H1 (cell line): ENCODE data around the gene ZNF587B. TPM values are rescaled to one million over a fixed set of nuclear protein-coding genes. Genes with fewer than 3 reads are reported as not detected.

Experiments used
- CTCF ChIA-PET: fragments of 300-600 bp; sonication (Branson Sonifier 250); formaldehyde crosslinking; loops from one replicate; lab custom pipeline; 2021; ENCODE audit not compliant: partially characterized antibody; lab: Charles Lee
- POLR2A ChIA-PET: fragments of 300-600 bp; sonication (Branson Sonifier 250); formaldehyde crosslinking; loops from one replicate; lab custom pipeline; 2021; ENCODE audit warnings: inconsistent platforms; ENCODE audit not compliant: partially characterized antibody; lab: Charles Lee
- DNase-seq, 2 experiments: peaks; one replicate each; pipeline versions ENCODE4 v3.0.0 to v3.0.0-alpha.2; 2010 to 2022; ENCODE audit warnings: low spot score in 2 of 2, low read depth in 1 of 2, mixed read lengths in 1 of 2
- FAIRE-seq: peaks from 2 replicates; lab custom pipeline; 2011; peaks lifted over from hg19 to GRCh38; lab: Jason Lieb, UNC
- H2AFZ ChIP-seq: 2 replicates; pipeline ENCODE4 v1.8.1; 2012; ENCODE audit warnings: low read length, inconsistent platforms
- H2AK5ac ChIP-seq: 2 replicates; pipeline ENCODE4 v1.6.1; 2013; ENCODE audit warnings: low read depth, low read length
- H2BK120ac ChIP-seq: replicated peaks from 2 replicates; pipeline ENCODE3; 2013; ENCODE audit warnings: low read depth, low read length, inconsistent platforms
- H2BK12ac ChIP-seq: 2 replicates; pipeline ENCODE4 v1.6.1; 2013; ENCODE audit warnings: low read depth, low read length
- H2BK15ac ChIP-seq: 2 replicates; pipeline ENCODE4 v1.6.1; 2013; ENCODE audit warnings: low read length
- H2BK20ac ChIP-seq: 2 replicates; pipeline ENCODE4 v1.6.1; 2013; ENCODE audit warnings: low read length
- H2BK5ac ChIP-seq: 2 replicates; pipeline ENCODE4 v1.6.1; 2013; ENCODE audit warnings: low read depth, low read length
- H3K14ac ChIP-seq: 2 replicates; pipeline ENCODE4 v1.6.1; 2013; ENCODE audit warnings: inconsistent platforms; ENCODE audit not compliant: insufficient read length
- H3K18ac ChIP-seq: 2 replicates; pipeline ENCODE4 v1.6.1; 2013; ENCODE audit warnings: low read length; ENCODE audit errors: extremely low read depth
- H3K23ac ChIP-seq: 2 replicates; pipeline ENCODE4 v1.6.1; 2013; ENCODE audit warnings: inconsistent platforms; ENCODE audit not compliant: insufficient read length
- H3K23me2 ChIP-seq: 2 replicates; pipeline ENCODE4 v1.6.1; 2013; ENCODE audit warnings: low read depth, low read length
- H3K27ac ChIP-seq: 2 replicates; pipeline ENCODE4 v1.6.1; 2011; ENCODE audit warnings: low read depth, low read length, inconsistent platforms
- H3K27me3 ChIP-seq, 4 experiments: replicated peaks in 1 of 4; 1 replicate in 1 of 4; 2 replicates in 3 of 4; pipeline versions ENCODE4 v1.6.1 to v1.8.1; 2011 to 2013; ENCODE audit warnings: low read length in 3 of 4, mild to moderate bottlenecking in 3 of 4, inconsistent platforms in 2 of 4, mixed read lengths in 2 of 4, moderate library complexity in 1 of 4; ENCODE audit not compliant: control insufficient read depth in 3 of 4, insufficient read depth in 3 of 4; ENCODE audit errors: extremely low read depth in 1 of 4
- H3K36me3 ChIP-seq, 4 experiments: 2 replicates each; pipeline versions ENCODE4 v1.6.1 to v1.8.1; 2011 to 2013; ENCODE audit warnings: mild to moderate bottlenecking in 4 of 4, low read length in 3 of 4, moderate library complexity in 2 of 4, control low read depth in 1 of 4, inconsistent platforms in 1 of 4; ENCODE audit not compliant: insufficient read depth in 4 of 4, control insufficient read depth in 2 of 4
- H3K4ac ChIP-seq: replicated peaks from 2 replicates; pipeline ENCODE3; 2013; ENCODE audit warnings: low read length, low read depth, mixed read lengths, inconsistent platforms; ENCODE audit not compliant: insufficient read length
- H3K4me1 ChIP-seq, 4 experiments: replicated peaks in 1 of 4; 1 replicate in 1 of 4; 2 replicates in 3 of 4; pipeline versions ENCODE4 v1.6.1 to v1.8.1; 2011 to 2013; ENCODE audit warnings: low read length in 3 of 4, inconsistent platforms in 2 of 4, mixed read lengths in 1 of 4; ENCODE audit not compliant: insufficient read depth in 4 of 4, control insufficient read depth in 3 of 4
- H3K4me2 ChIP-seq, 2 experiments: 2 replicates each; pipeline versions ENCODE4 v1.6.1 to v1.8.1; 2011 to 2013; ENCODE audit warnings: low read depth in 2 of 2, low read length in 2 of 2, control low read depth in 1 of 2, inconsistent platforms in 1 of 2, mild to moderate bottlenecking in 1 of 2; ENCODE audit not compliant: insufficient read depth in 1 of 2
- H3K4me3 ChIP-seq, 4 experiments: fragments of 200-600, 300-600 bp in 1 of 4; sonication (generic), shearing (Covaris generic), sonication (Bioruptor Twin) in 1 of 4; 2 replicates each; pipeline versions ENCODE4 v1.5.1 to v1.8.1; 2011 to 2016; ENCODE audit warnings: low read length in 4 of 4, low read depth in 3 of 4, control low read depth in 2 of 4, inconsistent platforms in 2 of 4, mild to moderate bottlenecking in 2 of 4, mixed read lengths in 1 of 4, moderate library complexity in 1 of 4; ENCODE audit not compliant: insufficient read depth in 2 of 4; ENCODE audit errors: extremely low read depth in 1 of 4
- H3K56ac ChIP-seq: replicated peaks from 2 replicates; pipeline ENCODE3; 2013; ENCODE audit warnings: low read depth, mild to moderate bottlenecking, mixed read lengths, low read length, inconsistent platforms; ENCODE audit not compliant: insufficient read length
- H3K79me1 ChIP-seq: 2 replicates; pipeline ENCODE4 v1.6.1; 2013; ENCODE audit warnings: low read depth, low read length, control low read depth
- H3K79me2 ChIP-seq, 2 experiments: 2 replicates each; pipeline versions ENCODE4 v1.6.1 to v1.8.1; 2012 to 2013; ENCODE audit warnings: low read length in 2 of 2, mild to moderate bottlenecking in 2 of 2, inconsistent platforms in 1 of 2; ENCODE audit not compliant: insufficient read depth in 2 of 2, control insufficient read depth in 1 of 2
- H3K9ac ChIP-seq, 4 experiments: replicated peaks in 1 of 4; 1 replicate in 1 of 4; 2 replicates in 3 of 4; pipeline versions ENCODE4 v1.6.1 to v1.8.1; 2011 to 2013; ENCODE audit warnings: low read depth in 3 of 4, low read length in 3 of 4, control low read depth in 2 of 4, mild to moderate bottlenecking in 2 of 4, moderate library complexity in 2 of 4, inconsistent platforms in 1 of 4; ENCODE audit errors: extremely low read depth in 1 of 4
- H3K9me3 ChIP-seq, 2 experiments: 2 replicates each; pipeline versions ENCODE4 v1.6.1 to v1.8.1; 2012 to 2013; ENCODE audit warnings: mild to moderate bottlenecking in 2 of 2, moderate library complexity in 2 of 2, control low read depth in 1 of 2, inconsistent platforms in 1 of 2, low read depth in 1 of 2, low read length in 1 of 2, mixed read lengths in 1 of 2; ENCODE audit not compliant: insufficient read depth in 2 of 2
- H4K20me1 ChIP-seq, 2 experiments: replicated peaks in 1 of 2; 2 replicates each; pipeline versions ENCODE3 to v1.8.1; 2011 to 2013; ENCODE audit warnings: inconsistent platforms in 2 of 2, low read length in 2 of 2, mild to moderate bottlenecking in 1 of 2; ENCODE audit not compliant: insufficient read depth in 2 of 2, control insufficient read depth in 1 of 2
- H4K5ac ChIP-seq: 2 replicates; pipeline ENCODE4 v1.6.1; 2013; ENCODE audit warnings: low read length, low read depth, mixed read lengths, inconsistent platforms; ENCODE audit not compliant: insufficient read length
- H4K8ac ChIP-seq: 2 replicates; pipeline ENCODE4 v1.8.0; 2013; ENCODE audit warnings: mild to moderate bottlenecking, moderate library complexity, low read length, inconsistent platforms; ENCODE audit not compliant: insufficient read depth; ENCODE audit errors: extremely low read depth
- H4K91ac ChIP-seq: replicated peaks from 2 replicates; pipeline ENCODE3; 2013; ENCODE audit warnings: low read length, mixed read lengths, inconsistent platforms; ENCODE audit not compliant: insufficient read length
- ASH2L ChIP-seq: fragments of 200-600, 300-600 bp; sonication (generic); IDR thresholded peaks from one replicate; pipeline ENCODE4 v1.7.1; 2017; ENCODE audit warnings: low read length
- GABPA ChIP-seq: IDR thresholded peaks from 2 replicates; pipeline ENCODE4 v1.6.1; 2011; ENCODE audit warnings: mild to moderate bottlenecking, low read length, moderate library complexity, borderline replicate concordance; ENCODE audit not compliant: insufficient read depth
- JUND ChIP-seq: IDR thresholded peaks from 2 replicates; pipeline ENCODE4 v1.6.1; 2011; ENCODE audit warnings: mild to moderate bottlenecking, improper control_type of control experiment, low read length
- NRF1 ChIP-seq: IDR thresholded peaks from 2 replicates; pipeline ENCODE4 v1.6.1; 2011; ENCODE audit warnings: mild to moderate bottlenecking, low read depth, low read length, improper control_type of control experiment
- POLR2A ChIP-seq, 2 experiments: IDR thresholded peaks; 1 replicate in 1 of 2; 2 replicates in 1 of 2; pipeline ENCODE4 v1.6.1; 2011; ENCODE audit warnings: low read depth in 2 of 2, low read length in 2 of 2, mild to moderate bottlenecking in 2 of 2; ENCODE audit errors: control extremely low read depth in 1 of 2
- TAF1 ChIP-seq: IDR thresholded peaks from 2 replicates; pipeline ENCODE4 v1.6.1; 2011; ENCODE audit warnings: mild to moderate bottlenecking, low read depth, low read length
- WGBS, 2 experiments: shearing (Covaris generic) in 1 of 2; methylation state at CpG; one replicate each; pipeline versions ENCODE4 v1.1.6 to v1.1.7; 2013 to 2015; ENCODE audit warnings: low lambda C conversion rate in 2 of 2, mixed read lengths in 2 of 2, inconsistent platforms in 1 of 2, low coverage in 1 of 2, missing lambda C conversion rate in 1 of 2; ENCODE audit not compliant: insufficient replicate concordance in 2 of 2, insufficient coverage in 1 of 2, insufficient read length in 1 of 2; ENCODE audit errors: extremely low coverage in 1 of 2, missing lambda C conversion rate in 1 of 2; 5-methylcytosine and 5-hydroxymethylcytosine counted together
- long read RNA-seq, 2 experiments: library from RNA in 1 of 2; library from capped mRNA in 1 of 2; stranded (forward); transcript quantifications; one replicate each; pipeline ENCODE4 v2.0.0, GENCODE V29; 2021; ENCODE audit warnings: inconsistent platforms in 1 of 2
- polyA minus RNA-seq, 3 experiments: library from RNA; depleted of rRNA, polyadenylated mRNA; stranded (reverse); fragments of >200 nt; gene quantifications; 1 replicate in 2 of 3; 2 replicates in 1 of 3; pipeline ENCODE4 v1.2.3, GENCODE V29; 2011
- polyA plus RNA-seq, 7 experiments: library from polyadenylated mRNA; depleted of rRNA in 3 of 7; stranded (reverse) in 5 of 7; unstranded in 2 of 7; fragments of >200 nt in 5 of 7; fragments of 200-250 nt in 2 of 7; gene quantifications; 1 replicate in 5 of 7; 2 replicates in 1 of 7; 4 replicates in 1 of 7; pipeline versions ENCODE4 v1.2.1 to v1.2.3, GENCODE V29; 2011 to 2013; ENCODE audit warnings: missing spikeins in 2 of 7, mixed read lengths in 2 of 7
- total RNA-seq: library from RNA; stranded (reverse); fragmentation: NEBNext Ultra II Directional; extraction: Animal tissue kit (Norgen Biotek cat#: 25700); gene quantifications from 2 replicates; pipeline ENCODE4 v1.2.1, GENCODE V29; 2021
- TF ChIP-seq, protein P1 (sequence below): IDR thresholded peaks from 2 replicates; pipeline ENCODE4 v1.6.1; 2011; ENCODE audit warnings: low read length, improper control_type of control experiment
- TF ChIP-seq, protein P2 (sequence below): IDR thresholded peaks from 2 replicates; pipeline ENCODE4 v1.6.1; 2011; ENCODE audit warnings: low read depth, mild to moderate bottlenecking, low read length; ENCODE audit not compliant: insufficient read depth

Gene ZNF587B
- 53.7 and 60.1 TPM in 2 replicates for total RNA-seq
- polyA plus RNA-seq (2011; rRNA removed): 11.3 and 13.8 TPM in 2 replicates
- polyA plus RNA-seq (2011; cell fraction: cytosol; rRNA removed): 23.1 TPM
- polyA plus RNA-seq (2011; cell fraction: nucleus; rRNA removed): 18.4 TPM
- 22.1 to 36.7 TPM (median 26.4 TPM) in 4 replicates for polyA plus RNA-seq (2012, experiment 1 of 2)
- polyA plus RNA-seq (2012, experiment 2 of 2): 5.6 TPM
- polyA plus RNA-seq (2013, experiment 1 of 2): 23.9 TPM
- 22.1 TPM for polyA plus RNA-seq (2013, experiment 2 of 2)
- 71.9 and 78.7 TPM in 2 replicates for polyA minus RNA-seq (2011; rRNA and poly(A)+ RNA removed)
- polyA minus RNA-seq (2011; cell fraction: cytosol; rRNA and poly(A)+ RNA removed): 42.6 TPM
- 44.1 TPM for polyA minus RNA-seq (2011; cell fraction: nucleus; rRNA and poly(A)+ RNA removed)
- long read RNA-seq, experiment 1, partial matches to known transcripts: 4 of 5 reads
- long read RNA-seq, experiment 1, other reads (novel, unspliced or antisense): 1 of 5 reads
- long read RNA-seq, experiment 2: 0 reads

DNA sequence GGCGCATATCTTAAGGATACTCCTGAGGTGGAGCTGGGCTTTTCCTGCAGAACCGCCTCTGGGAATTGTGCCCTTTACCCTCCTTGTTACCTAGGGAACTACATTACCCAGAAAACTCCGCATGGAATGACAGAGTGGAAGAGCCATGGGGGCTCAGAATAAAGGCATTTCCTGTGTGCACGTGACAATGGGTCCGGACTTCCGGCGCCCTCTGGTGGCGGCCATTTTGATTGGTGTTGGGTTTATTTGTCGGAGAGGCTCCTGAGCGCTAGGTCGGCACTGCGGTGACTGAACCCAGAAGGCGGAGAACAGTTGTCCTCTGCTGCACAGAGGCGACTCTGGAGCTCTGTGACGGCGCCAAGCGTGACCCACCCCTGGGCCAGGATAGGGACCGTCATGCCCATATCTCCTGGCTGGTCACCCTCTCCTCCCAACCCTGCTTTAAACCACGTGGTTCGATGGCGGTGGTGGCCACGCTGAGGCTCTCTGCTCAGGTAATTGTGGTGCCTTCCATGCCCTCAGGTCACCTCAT lies at the start of gene ZNF587B:
Gene ZNF587B (plus strand): TSS at position 229 of the 532 bp plus-strand sequence. CDS start 230 bp downstream, at position 459.
- H3K79me2 ChIP-seq: peaks cover 19 to 56% of the 10 kb centered on the region in 2 experiments
- peak; percentile 97 for FAIRE-seq
- H3K36me3 ChIP-seq: no peaks in the 10 kb centered on the region; a peak in 1 of 8 replicates
- H4K20me1 ChIP-seq: peaks cover 0 to 3% of the 10 kb centered on the region in 2 experiments
- H3K56ac ChIP-seq: peak within 1 kb of the TSS; percentile 81
- H3K27me3 ChIP-seq: no peaks in the 10 kb centered on the region
- no peak within 1 kb of the TSS for H3K14ac ChIP-seq
- H3K23me2 ChIP-seq: no peaks in the 10 kb centered on the region
- H2AK5ac ChIP-seq: peak within 1 kb of the TSS; percentile 91; the same call in 1 of the 2 replicates
- no peak within 1 kb of the TSS for H2BK15ac ChIP-seq
- H4K5ac ChIP-seq: peak within 1 kb of the TSS; percentile 85
- H3K4me2 ChIP-seq: peak within 1 kb of the TSS; percentile 81 to 91
- peaks cover 0 to 8% (median 5%) of the 10 kb centered on the region in 4 experiments; a peak in 4 of 7 replicates for H3K4me1 ChIP-seq
- no peak within 1 kb of the TSS for H3K23ac ChIP-seq
- H4K91ac ChIP-seq: peak within 1 kb of the TSS; percentile 6
- H2BK12ac ChIP-seq: no peak within 1 kb of the TSS; the same call in none of the 2 replicates
- no peak within 1 kb of the TSS for H2BK20ac ChIP-seq
- peak within 1 kb of the TSS; percentile 24; the same call in 1 of the 2 replicates for H2AFZ ChIP-seq
- no peak within 1 kb of the TSS for H2BK120ac ChIP-seq
- WGBS, 2 experiments: 3% methylated on average over 22 of the region's 22 CpGs; no CpG with 5 or more reads in 1 of the 2 experiments
- H4K8ac ChIP-seq: peak within 1 kb of the TSS; percentile 99; the same call in 1 of the 2 replicates
- peak within 1 kb of the TSS; percentile 85 for H2BK5ac ChIP-seq
- POLR2A ChIA-PET: interaction anchor here (0.6 to 5.1 kb wide), 20 partner anchors 11 to 271 kb away, joined by 3 to 52 read pairs (median 4); partner anchors contain the start of genes ZNF154, ZNF418, ZNF552 and ZNF586
- peak within 1 kb of the TSS; percentile 66 to 99 (median 88) for H3K9ac ChIP-seq
- H3K79me1 ChIP-seq: peaks cover 5% of the 10 kb centered on the region
- peak within 1 kb of the TSS; percentile 63 for H3K18ac ChIP-seq
- peak within 1 kb of the TSS; percentile 73 to 99 (median 94) for H3K4me3 ChIP-seq
- CTCF ChIA-PET: interaction anchor here (0.6 to 3.3 kb wide), 9 partner anchors 10 to 83 kb away, joined by 3 to 15 read pairs (median 4); partner anchors contain the start of genes ZNF552 and ZNF776
- peak; percentile 77 to 92 for DNase-seq
- peak within 1 kb of the TSS; percentile 98 for H3K4ac ChIP-seq
- peak within 1 kb of the TSS; percentile 96 for H3K27ac ChIP-seq
- no peaks in the 10 kb centered on the region for H3K9me3 ChIP-seq
- TF ChIP-seq, protein P1, sequence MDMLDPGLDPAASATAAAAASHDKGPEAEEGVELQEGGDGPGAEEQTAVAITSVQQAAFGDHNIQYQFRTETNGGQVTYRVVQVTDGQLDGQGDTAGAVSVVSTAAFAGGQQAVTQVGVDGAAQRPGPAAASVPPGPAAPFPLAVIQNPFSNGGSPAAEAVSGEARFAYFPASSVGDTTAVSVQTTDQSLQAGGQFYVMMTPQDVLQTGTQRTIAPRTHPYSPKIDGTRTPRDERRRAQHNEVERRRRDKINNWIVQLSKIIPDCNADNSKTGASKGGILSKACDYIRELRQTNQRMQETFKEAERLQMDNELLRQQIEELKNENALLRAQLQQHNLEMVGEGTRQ: peak; percentile 87
- peak; percentile 93 for TF ChIP-seq GABPA
- TF ChIP-seq TAF1: peak; percentile 95
- TF ChIP-seq NRF1: no peak
- no peak for TF ChIP-seq ASH2L
- TF ChIP-seq POLR2A (IDR thresholded peaks at IDR 0.05; ENCODE audit: control extremely low read depth in 1 of 2, low read depth in 2 of 2, low read length in 2 of 2): peak; percentile 68 to 95
- TF ChIP-seq, protein P2, sequence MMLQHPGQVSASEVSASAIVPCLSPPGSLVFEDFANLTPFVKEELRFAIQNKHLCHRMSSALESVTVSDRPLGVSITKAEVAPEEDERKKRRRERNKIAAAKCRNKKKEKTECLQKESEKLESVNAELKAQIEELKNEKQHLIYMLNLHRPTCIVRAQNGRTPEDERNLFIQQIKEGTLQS: 0 out of 2 replicates have a peak, but pooled peaks have one; percentile 42
- no peak for TF ChIP-seq JUND
